Glutamatergic neuron (in vitro differentiated cells): ENCODE data around the gene RBM45. TPM values are rescaled to one million over a fixed set of nuclear protein-coding genes. Genes with fewer than 3 reads are reported as not detected.
"Not testable (repeated sequence)": the region's sequence is repeated elsewhere in the genome, so short reads cannot be mapped to it uniquely, and the experiment has no call there.

Experiments used
- DNase-seq: peaks from one replicate; pipeline ENCODE4 v3.0.0; 2022
- H3K27ac Mint-ChIP-seq: one replicate; pipeline ENCODE4 v1.8.0; 2020; ENCODE audit warnings: mild to moderate bottlenecking, mixed read lengths, inconsistent platforms; ENCODE audit not compliant: unreplicated experiment
- H3K27me3 Mint-ChIP-seq: one replicate; pipeline ENCODE4 v1.8.0; 2020; ENCODE audit warnings: mild to moderate bottlenecking, moderate library complexity, mixed read lengths, inconsistent platforms; ENCODE audit not compliant: unreplicated experiment
- H3K36me3 Mint-ChIP-seq: one replicate; pipeline ENCODE4 v1.8.0; 2020; ENCODE audit warnings: mild to moderate bottlenecking, mixed read lengths, inconsistent platforms; ENCODE audit not compliant: unreplicated experiment
- H3K4me1 Mint-ChIP-seq: one replicate; pipeline ENCODE4 v1.8.0; 2020; ENCODE audit warnings: mild to moderate bottlenecking, low read depth, mixed read lengths, inconsistent platforms; ENCODE audit not compliant: unreplicated experiment
- H3K4me3 Mint-ChIP-seq: one replicate; pipeline ENCODE4 v1.8.0; 2020; ENCODE audit warnings: mild to moderate bottlenecking, mixed read lengths, inconsistent platforms; ENCODE audit not compliant: unreplicated experiment
- H3K9me3 Mint-ChIP-seq: one replicate; pipeline ENCODE4 v1.8.0; 2020; ENCODE audit warnings: mild to moderate bottlenecking, moderate library complexity, mixed read lengths, inconsistent platforms; ENCODE audit not compliant: unreplicated experiment
- total RNA-seq: library from RNA; stranded (reverse); fragmentation: NEBNext Ultra II Directional; extraction: Animal tissue kit (Norgen Biotek cat#: 25700); gene quantifications from one replicate; pipeline ENCODE4 v1.2.1, GENCODE V29; 2021; ENCODE audit not compliant: unreplicated experiment
- TF ChIP-seq, protein P1 (sequence below): fragments of 200-600 bp; sonication (generic); IDR thresholded peaks from one replicate; pipeline ENCODE4 v1.5.0; 2021; ENCODE audit not compliant: partially characterized antibody, unreplicated experiment

RBM45 gene
- total RNA-seq, 1 donor from 2014 or later, result 15.3 TPM

DNA sequence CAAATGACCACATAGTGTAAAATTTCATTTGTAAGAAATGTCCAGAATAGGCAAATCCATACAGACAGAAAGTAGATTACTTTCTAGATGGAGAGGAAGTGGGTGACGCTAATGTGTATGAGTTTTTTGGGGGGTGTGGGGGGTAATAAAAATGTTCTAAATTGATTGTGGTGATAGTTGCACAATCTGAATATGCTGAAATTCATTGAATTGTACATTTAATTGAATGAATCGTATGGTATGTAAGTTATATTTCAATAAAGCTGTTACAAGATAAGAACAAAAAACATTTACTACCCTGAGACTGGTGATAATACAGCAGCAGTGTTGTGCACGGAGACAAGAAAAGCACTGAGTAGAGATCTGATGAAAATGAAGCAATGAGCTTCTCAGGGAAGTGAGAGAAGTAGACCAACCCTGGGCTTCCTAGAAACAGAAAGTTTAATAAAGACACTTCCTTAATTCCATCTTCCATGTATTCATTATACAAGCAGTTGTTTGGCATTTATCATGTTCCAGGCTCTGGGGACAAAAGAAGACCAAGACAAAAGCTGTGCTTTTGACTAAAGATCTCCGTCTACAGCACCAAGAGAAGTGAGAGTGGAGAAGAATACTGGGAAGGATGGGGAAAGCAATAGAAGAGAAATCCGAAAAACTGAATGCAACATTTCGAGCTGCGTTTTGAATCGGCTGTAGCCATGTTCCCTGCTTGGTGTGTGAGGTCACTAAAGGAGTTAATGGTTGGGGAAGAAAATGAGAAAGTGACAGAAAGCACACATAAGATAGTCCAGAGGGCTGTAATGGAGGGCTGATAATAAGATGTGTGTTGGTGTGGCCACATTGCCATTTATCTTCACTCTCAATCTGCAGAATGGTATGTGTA lies 37.9 kb upstream of the RBM45 start:
- no peak for DNase-seq
- Mint-ChIP-seq H3K27ac (no peak overlapping the region), H3K4me1 (no peaks in the 10 kb centered on the region), H3K9me3 (no peaks in the 10 kb centered on the region), H3K36me3 (no peaks in the 10 kb centered on the region), H3K4me3 (no peak overlapping the region), H3K27me3 (peaks cover 3% of the 10 kb centered on the region)
- TF ChIP-seq, protein P1, sequence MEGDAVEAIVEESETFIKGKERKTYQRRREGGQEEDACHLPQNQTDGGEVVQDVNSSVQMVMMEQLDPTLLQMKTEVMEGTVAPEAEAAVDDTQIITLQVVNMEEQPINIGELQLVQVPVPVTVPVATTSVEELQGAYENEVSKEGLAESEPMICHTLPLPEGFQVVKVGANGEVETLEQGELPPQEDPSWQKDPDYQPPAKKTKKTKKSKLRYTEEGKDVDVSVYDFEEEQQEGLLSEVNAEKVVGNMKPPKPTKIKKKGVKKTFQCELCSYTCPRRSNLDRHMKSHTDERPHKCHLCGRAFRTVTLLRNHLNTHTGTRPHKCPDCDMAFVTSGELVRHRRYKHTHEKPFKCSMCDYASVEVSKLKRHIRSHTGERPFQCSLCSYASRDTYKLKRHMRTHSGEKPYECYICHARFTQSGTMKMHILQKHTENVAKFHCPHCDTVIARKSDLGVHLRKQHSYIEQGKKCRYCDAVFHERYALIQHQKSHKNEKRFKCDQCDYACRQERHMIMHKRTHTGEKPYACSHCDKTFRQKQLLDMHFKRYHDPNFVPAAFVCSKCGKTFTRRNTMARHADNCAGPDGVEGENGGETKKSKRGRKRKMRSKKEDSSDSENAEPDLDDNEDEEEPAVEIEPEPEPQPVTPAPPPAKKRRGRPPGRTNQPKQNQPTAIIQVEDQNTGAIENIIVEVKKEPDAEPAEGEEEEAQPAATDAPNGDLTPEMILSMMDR, result no peak

DNA sequence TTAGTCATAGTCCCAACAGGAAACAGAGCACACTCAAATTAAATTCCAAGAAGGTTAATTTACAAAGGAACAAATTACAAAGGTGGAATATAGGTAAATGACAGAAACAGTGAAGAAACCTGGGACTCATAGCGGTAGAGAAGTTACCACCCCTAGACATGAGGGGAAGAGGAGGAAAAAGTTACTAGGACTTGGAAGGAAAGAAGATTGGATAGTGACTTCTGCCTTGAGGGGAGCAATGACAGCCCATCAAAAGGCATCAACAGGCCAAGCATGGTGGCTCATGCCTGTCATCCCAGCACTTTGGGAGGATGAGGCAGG lies 37.3 kb upstream of the RBM45 start:
- no peaks in the 10 kb centered on the region for H3K36me3 Mint-ChIP-seq
- H3K27ac Mint-ChIP-seq, result no peak overlapping the region
- TF ChIP-seq, protein P1, result no peak
- no peak for DNase-seq
- no peaks in the 10 kb centered on the region for H3K9me3 Mint-ChIP-seq
- no peak overlapping the region for H3K4me3 Mint-ChIP-seq
- H3K27me3 Mint-ChIP-seq, result peaks cover 3% of the 10 kb centered on the region
- H3K4me1 Mint-ChIP-seq, result no peaks in the 10 kb centered on the region

DNA sequence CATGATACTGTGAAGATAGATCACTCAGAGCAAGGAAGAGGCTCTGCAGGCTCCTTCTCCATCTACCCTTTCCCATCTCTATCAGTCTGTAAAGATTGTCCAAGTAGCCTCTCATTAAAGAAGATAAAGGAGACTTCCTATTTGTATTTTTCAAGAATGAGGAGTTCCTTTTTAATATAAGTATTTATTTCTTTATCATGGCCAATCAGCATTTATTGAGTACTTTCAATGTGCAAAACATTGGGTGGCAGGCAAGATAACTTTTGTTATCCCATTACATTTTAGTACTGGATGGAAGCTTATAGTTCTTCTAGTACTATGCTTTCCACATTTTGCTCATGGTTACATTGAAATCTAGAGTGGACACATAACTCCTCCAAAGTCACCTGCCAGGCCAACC lies 36.1 kb upstream of the RBM45 start:
- Mint-ChIP-seq H3K9me3 (no peaks in the 10 kb centered on the region), H3K4me1 (no peaks in the 10 kb centered on the region), H3K36me3 (no peaks in the 10 kb centered on the region), H3K4me3 (no peak overlapping the region), H3K27me3 (peaks cover under 1% of the 10 kb centered on the region), H3K27ac (no peak overlapping the region)
- DNase-seq, result no peak
- TF ChIP-seq, protein P1, result no peak

DNA sequence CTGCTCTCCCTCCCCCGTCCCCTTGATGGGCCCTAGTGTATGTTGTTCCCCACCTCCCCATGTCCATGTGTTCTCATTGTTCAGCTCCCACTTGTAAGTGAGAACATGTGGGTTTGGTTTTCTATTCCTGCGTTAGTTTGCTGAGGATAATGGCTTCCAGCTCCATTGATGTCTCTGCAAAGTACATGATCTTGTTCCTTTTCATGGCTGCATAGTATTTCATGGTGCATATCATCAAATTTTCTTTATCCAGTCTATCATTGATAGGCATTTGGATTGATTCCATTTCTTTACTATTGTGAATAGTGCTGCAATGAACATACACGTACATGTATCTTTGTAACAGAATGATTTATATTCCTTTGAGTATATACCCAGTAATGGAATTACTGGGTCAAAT lies 33.0 kb upstream of the RBM45 start:
- not testable (repeated sequence) for DNase-seq, H3K4me1 Mint-ChIP-seq, H3K27me3 Mint-ChIP-seq, H3K4me3 Mint-ChIP-seq, H3K36me3 Mint-ChIP-seq, H3K9me3 Mint-ChIP-seq, H3K27ac Mint-ChIP-seq

DNA sequence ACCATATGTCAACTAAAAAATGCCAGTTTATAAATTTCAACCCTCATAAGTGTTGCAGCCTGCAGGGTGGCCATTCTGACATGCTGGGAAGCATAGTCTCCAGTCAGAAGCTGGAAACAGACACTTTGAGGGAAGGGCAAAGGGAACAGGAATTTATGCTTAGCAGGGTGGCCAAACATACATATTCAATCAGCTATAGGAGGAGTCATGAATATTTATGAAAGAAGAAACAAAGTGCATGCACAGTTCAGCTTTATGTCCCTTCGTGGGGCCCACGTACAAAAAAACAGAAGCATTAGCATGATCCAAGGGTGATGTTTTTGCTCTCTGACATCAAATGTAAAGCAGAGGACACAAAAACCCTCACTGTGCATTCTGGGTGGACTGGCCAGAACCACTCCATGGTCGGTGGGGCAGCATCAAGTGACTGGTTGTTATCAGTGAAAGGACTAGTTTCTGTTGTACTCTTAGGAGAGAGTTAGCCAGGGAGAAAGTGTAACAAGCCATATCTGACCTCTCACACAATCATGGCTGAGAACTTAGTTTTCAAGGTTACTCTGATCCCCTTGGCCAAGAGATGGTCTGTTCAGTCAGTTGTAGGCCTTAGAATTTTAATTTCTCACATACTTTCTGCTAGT lies 29.7 kb upstream of the RBM45 start:
- TF ChIP-seq, protein P1, result no peak
- H3K27ac Mint-ChIP-seq, result no peak overlapping the region
- no peaks in the 10 kb centered on the region for H3K4me1 Mint-ChIP-seq
- H3K36me3 Mint-ChIP-seq, result no peaks in the 10 kb centered on the region
- H3K4me3 Mint-ChIP-seq, result no peak overlapping the region
- H3K27me3 Mint-ChIP-seq, result no peaks in the 10 kb centered on the region
- no peak for DNase-seq
- no peaks in the 10 kb centered on the region for H3K9me3 Mint-ChIP-seq
